ENCODE results near the gene LTA4H.

LTA4H gene

GRCh38 chr12:95966287-95966870 is 69.0 kb downstream of the LTA4H start:
- no peak for DNase-seq (ENCODE audit: extremely low read depth in 1 of 2, low read depth in 1 of 2)

- DNase-seq (ENCODE audit: extremely low read depth in 1 of 2, low read depth in 1 of 2): no peak
These were observed 72.3 kb downstream of the LTA4H start for GRCh38 chr12:95963096-95963495.

- DNase-seq (ENCODE audit: extremely low read depth in 1 of 2, low read depth in 1 of 2): no peak
These were observed 73.2 kb downstream of the LTA4H start for GRCh38 chr12:95962222-95962621.

- no peak for DNase-seq (ENCODE audit: extremely low read depth in 1 of 2, low read depth in 1 of 2)
These were observed 75.1 kb downstream of the LTA4H start for GRCh38 chr12:95960241-95960640.

- no peak for DNase-seq (ENCODE audit: extremely low read depth in 1 of 2, low read depth in 1 of 2)
These were observed 76.3 kb downstream of the LTA4H start for GRCh38 chr12:95959107-95959506.

GRCh38 chr12:95956557-95957145 is 78.7 kb downstream of the LTA4H start:
- DNase-seq (ENCODE audit: extremely low read depth in 1 of 2, low read depth in 1 of 2): no peak

- DNase-seq (ENCODE audit: extremely low read depth in 1 of 2, low read depth in 1 of 2): no peak
These were observed 79.7 kb downstream of the LTA4H start for GRCh38 chr12:95955549-95956159.

- DNase-seq (ENCODE audit: extremely low read depth in 1 of 2, low read depth in 1 of 2): no peak
These were observed 82.4 kb downstream of the LTA4H start for GRCh38 chr12:95953000-95953399.

- no peak for DNase-seq (ENCODE audit: extremely low read depth in 1 of 2, low read depth in 1 of 2)
These were observed 83.9 kb downstream of the LTA4H start for GRCh38 chr12:95951515-95951914.

Data from activated CD8-positive, alpha-beta memory T cell treated with anti-CD3 and anti-CD28 coated beads for 1 hour (primary cell).